PFSK-1 (cell line): ENCODE measurements around the gene RAP1GAP.

Source experiments
- POLR2AphosphoS5 ChIP-seq: IDR thresholded peaks from 2 replicates; pipeline ENCODE4 v1.6.1; 2012; ENCODE audit warnings: low read depth, mild to moderate bottlenecking, control low read depth, low read length, moderate library complexity
- REST ChIP-seq, 2 experiments: IDR thresholded peaks; 2 replicates each; pipeline versions ENCODE4 v1.6.1 to v1.8.0; 2011 to 2012; ENCODE audit warnings: low read depth in 2 of 2, low read length in 2 of 2, control low read depth in 1 of 2, inconsistent platforms in 1 of 2, mild to moderate bottlenecking in 1 of 2, moderate library complexity in 1 of 2; ENCODE audit not compliant: insufficient read depth in 1 of 2

GRCh38 chr1:21603177-21604138, 65.7 kb downstream of the RAP1GAP start:
- no peak for TF ChIP-seq POLR2AphosphoS5
- no peak for TF ChIP-seq REST (IDR thresholded peaks at IDR 0.05; ENCODE audit: insufficient read depth in 1 of 2, low read depth in 2 of 2, low read length in 2 of 2)
